ENCODE results near the gene OR10A2.

- TF ChIP-seq ZNF548 (tag by site-specific recombination; IDR thresholded peaks at IDR 0.05) (no peak), ZNF248 (tag by site-specific recombination; IDR thresholded peaks at IDR 0.05) (no peak)
Measured at GRCh38 chr11:6841694-6842093, 21.2 kb upstream of the OR10A2 start.
